ENCODE data around the gene FBXW4. TPM values are rescaled to one million over a fixed set of nuclear protein-coding genes. Genes with fewer than 3 reads are reported as not detected.

FBXW4 gene
- total RNA-seq, 4 donors from 2014 or later, result 57.0 to 84.8 (median 65.2) TPM

GRCh38 chr10:101588879-101589278, 106.1 kb downstream of the FBXW4 start:
- peak overlapping the region in 3 of 4 donors; percentile 62 to 88 (median 72) for H3K4me3 ChIP-seq
- no peaks in the 10 kb centered on the region for H3K27me3 ChIP-seq
- 70 to 73% methylated on average over 5 of the region's 5 CpGs for WGBS, 2 donors
- no peak overlapping the region for H3K27ac ChIP-seq
- DNase-seq (ENCODE audit: low spot score in 2 of 2), result no peak
- no peaks in the 10 kb centered on the region for H3K9me3 ChIP-seq
- H3K36me3 ChIP-seq, result peaks cover 0 to 24% (median 0%) of the 10 kb centered on the region in 3 donors
- no peak for TF ChIP-seq POLR2A (IDR thresholded peaks at IDR 0.05)
- H3K4me1 ChIP-seq, result peaks cover 0 to 29% (median 17%) of the 10 kb centered on the region in 4 donors

GRCh38 chr10:101587725-101588653, 107.0 kb downstream of the FBXW4 start, which contains the start of the genes DPCD and POLL:
TSS of gene DPCD (plus strand) at chr10:101588321. CDS start at chr10:101588337, 16 bp downstream.
TSS of gene POLL (minus strand) at chr10:101588257. CDS start at chr10:101587360, 897 bp downstream.
- H3K27me3 ChIP-seq, result no peaks in the 10 kb centered on the region
- peak within 1 kb of the TSS; percentile 21 to 80 (median 71) for H3K27ac ChIP-seq
- H3K4me1 ChIP-seq, result peaks cover 0 to 29% (median 16%) of the 10 kb centered on the region in 4 donors
- H3K9me3 ChIP-seq, result no peaks in the 10 kb centered on the region
- 0 to 1% methylated on average over 48 to 50 of the region's 50 CpGs for WGBS, 2 donors
- DNase-seq (ENCODE audit: low spot score in 2 of 2), result peak; percentile 98 to 99
- TF ChIP-seq EP300 (IDR thresholded peaks at IDR 0.05), result peak; percentile 63 to 74
- no peak for TF ChIP-seq POLR2A (IDR thresholded peaks at IDR 0.05)
- peaks cover 0 to 33% (median 6%) of the 10 kb centered on the region in 3 donors for H3K36me3 ChIP-seq
- peak within 1 kb of the TSS; percentile 62 to 88 (median 77) for H3K4me3 ChIP-seq

- Histone ChIP-seq H3K36me3 (peaks cover 0 to 54% (median 9%) of the 10 kb centered on the region in 3 donors), H3K27ac (no peak overlapping the region), H3K4me3 (no peak overlapping the region), H3K27me3 (no peaks in the 10 kb centered on the region), H3K9me3 (no peaks in the 10 kb centered on the region), H3K4me1 (peaks cover 0 to 29% (median 15%) of the 10 kb centered on the region in 4 donors)
- TF ChIP-seq POLR2A (IDR thresholded peaks at IDR 0.05) (no peak), EP300 (IDR thresholded peaks at IDR 0.05) (no peak), CTCF (IDR thresholded peaks at IDR 0.05) (no peak)
- 91 to 95% methylated on average over 9 of the region's 9 CpGs for WGBS, 2 donors
- DNase-seq (ENCODE audit: low spot score in 2 of 2), result no peak
Measured at GRCh38 chr10:101585841-101586240, 109.1 kb downstream of the FBXW4 start.

- Histone ChIP-seq H3K27me3 (no peaks in the 10 kb centered on the region), H3K27ac (no peak overlapping the region), H3K9me3 (no peaks in the 10 kb centered on the region), H3K4me1 (no peaks in the 10 kb centered on the region), H3K4me3 (no peak overlapping the region), H3K36me3 (peaks cover 0 to 93% (median 18%) of the 10 kb centered on the region in 3 donors)
- 76 to 80% methylated on average over 9 to 10 of the region's 10 CpGs for WGBS, 2 donors
- TF ChIP-seq EP300 (IDR thresholded peaks at IDR 0.05), result no peak
- no peak for TF ChIP-seq CTCF (IDR thresholded peaks at IDR 0.05)
- no peak for TF ChIP-seq POLR2A (IDR thresholded peaks at IDR 0.05)
- no peak for DNase-seq (ENCODE audit: low spot score in 2 of 2)
Measured at GRCh38 chr10:101580486-101581399, 114.2 kb downstream of the FBXW4 start.

GRCh38 chr10:101579516-101579870, 115.5 kb downstream of the FBXW4 start:
- Histone ChIP-seq H3K4me3 (no peak overlapping the region), H3K27me3 (no peaks in the 10 kb centered on the region), H3K4me1 (no peaks in the 10 kb centered on the region), H3K27ac (no peak overlapping the region), H3K9me3 (no peaks in the 10 kb centered on the region), H3K36me3 (peaks cover 0 to 80% (median 18%) of the 10 kb centered on the region in 3 donors)
- TF ChIP-seq EP300 (IDR thresholded peaks at IDR 0.05) (no peak), POLR2A (IDR thresholded peaks at IDR 0.05) (no peak), CTCF (IDR thresholded peaks at IDR 0.05) (no peak)
- DNase-seq (ENCODE audit: low spot score in 2 of 2), result no peak
- 98 to 100% methylated on average over 1 to 8 of the region's 12 CpGs for WGBS, 2 donors
